ENCODE measurements around the gene ABHD6. TPM values are rescaled to one million over a fixed set of nuclear protein-coding genes. Genes with fewer than 3 reads are reported as not detected.

The ABHD6 gene
- total RNA-seq, 1 experiment from 2014 or later = 12.7 TPM

DNA sequence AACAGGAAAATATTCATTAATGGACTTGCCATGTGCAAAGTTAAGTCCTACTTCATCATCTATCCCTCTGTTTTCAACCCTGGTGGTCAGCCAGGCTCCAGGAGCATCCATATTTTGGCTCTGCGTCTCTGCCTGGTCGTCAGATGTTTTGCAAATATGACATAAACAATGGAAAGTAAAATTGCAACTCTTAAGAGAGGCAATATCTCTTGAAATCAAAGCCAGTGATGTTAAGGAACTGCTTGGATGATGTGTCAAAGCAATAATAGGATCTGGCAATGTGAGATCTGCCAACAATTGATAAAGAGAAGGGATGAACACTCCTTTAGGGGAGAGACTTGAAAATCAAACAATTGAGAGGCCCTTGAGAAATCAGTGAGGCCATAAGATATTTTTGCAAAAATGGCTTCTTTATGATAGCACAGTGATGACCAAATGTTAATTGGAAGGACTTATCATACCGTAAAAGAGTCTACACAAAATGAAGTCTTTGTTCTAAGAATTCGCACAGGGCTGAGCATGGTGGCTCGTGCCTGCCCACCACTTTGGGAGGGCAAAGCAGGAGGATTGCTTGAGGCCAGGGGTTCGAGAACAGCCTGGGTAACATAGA lies 6.5 kb downstream of the ABHD6 start (continued):
- TF ChIP-seq EZH2phosphoT487 (IDR thresholded peaks at IDR 0.05; ENCODE audit: borderline replicate concordance) = no peak
- no peak for TF ChIP-seq YY1 (IDR thresholded peaks at IDR 0.05; ENCODE audit: extremely low read depth, insufficient replicate concordance, low read depth, low read length)
- no peak for TF ChIP-seq EGR1 (IDR thresholded peaks at IDR 0.05; ENCODE audit: low read depth)
- no peak for TF ChIP-seq POLR2AphosphoS5 (IDR thresholded peaks at IDR 0.05; ENCODE audit: low read depth, low read length)
- no peak for TF ChIP-seq SP1 (IDR thresholded peaks at IDR 0.05; ENCODE audit: low read depth)
- TF ChIP-seq SIN3A (IDR thresholded peaks at IDR 0.05; ENCODE audit: low read depth) = no peak
- TF ChIP-seq RAD21 (IDR thresholded peaks at IDR 0.05; ENCODE audit: low read depth) = no peak
- TF ChIP-seq EZH2 (IDR thresholded peaks at IDR 0.05) = no peak
- TF ChIP-seq JUND (IDR thresholded peaks at IDR 0.05) = no peak
- TF ChIP-seq ELF1 (IDR thresholded peaks at IDR 0.05; ENCODE audit: borderline replicate concordance, low read depth) = no peak

DNA sequence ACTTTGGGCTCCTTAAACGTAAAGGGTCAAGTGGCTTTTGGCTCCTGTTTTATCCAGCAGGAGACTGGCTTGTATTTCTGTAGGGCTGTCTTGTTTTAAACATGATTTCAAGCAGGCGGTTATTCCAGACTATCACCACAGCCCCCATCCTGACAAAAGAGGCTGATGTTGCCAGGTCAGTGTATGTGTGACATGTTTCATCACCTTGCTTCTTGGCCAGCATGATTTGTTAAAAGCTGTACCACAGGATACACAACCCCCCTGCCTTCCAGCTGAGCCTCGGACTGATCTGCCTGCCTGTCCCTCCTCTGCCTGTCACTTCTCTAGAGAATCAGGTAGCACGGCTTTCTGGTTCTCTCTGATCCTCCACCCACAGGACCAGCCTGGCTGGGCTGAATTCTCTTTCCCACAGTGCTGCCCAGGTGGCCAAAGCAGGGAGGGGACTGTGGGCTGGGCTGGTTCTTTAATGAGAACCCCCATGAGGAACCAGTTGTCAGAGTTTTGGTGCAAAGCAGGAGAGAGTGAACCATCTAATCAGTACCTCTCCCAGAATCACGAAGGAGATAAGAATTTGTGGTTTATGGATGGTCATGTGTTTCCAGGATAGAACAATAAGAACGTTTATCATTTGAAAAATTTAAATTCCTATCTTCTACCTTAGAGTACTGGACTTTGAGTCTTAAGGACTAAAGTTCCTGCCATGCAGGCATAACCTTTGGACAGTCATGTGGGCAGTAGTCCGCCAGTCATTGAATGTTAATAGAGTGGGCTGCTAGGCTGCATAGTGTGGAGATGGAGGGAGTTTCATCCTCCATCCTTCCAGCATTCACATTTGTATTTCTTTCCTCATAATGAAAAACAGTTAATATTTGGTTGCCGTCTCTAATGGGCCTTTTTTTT lies 8.8 kb downstream of the ABHD6 start:
- DNase-seq (ENCODE audit: low read depth, low spot score) = no peak
- ChIA-PET POLR2A (no interaction called here), RAD21 (ENCODE audit: low non-redundant PET in 1 of 2, low total read pairs in 2 of 2, uncharacterized antibody in 2 of 2, unreplicated experiment in 2 of 2) (no interaction called here), CTCF (no interaction called here)
- Histone ChIP-seq H3K4me1 (ENCODE audit: control insufficient read depth in 1 of 2, insufficient read depth in 2 of 2, low read length in 2 of 2) (peaks cover 0 to 5% of the 10 kb centered on the region in 2 experiments; a peak in 1 of 4 replicates), H3K36me3 (ENCODE audit: control insufficient read depth in 1 of 2, insufficient read depth in 2 of 2, low read length in 2 of 2) (no peaks in the 10 kb centered on the region), H3K27me3 (ENCODE audit: insufficient read depth, low read length) (no peaks in the 10 kb centered on the region), H3K9me3 (ENCODE audit: control insufficient read depth in 1 of 2, insufficient read depth in 1 of 2, low read depth in 1 of 2, low read length in 2 of 2) (no peaks in the 10 kb centered on the region), H3K4me3 (replicated peaks in 1 of 2; ENCODE audit: low read depth in 1 of 2, low read length in 2 of 2) (no peak overlapping the region), H3K4me2 (ENCODE audit: low read length) (no peak overlapping the region), H3K9me2 (ENCODE audit: insufficient read depth) (no peaks in the 10 kb centered on the region), H3K9ac (ENCODE audit: low read length) (no peak overlapping the region), H3K27ac (ENCODE audit: low read depth, low read length) (no peak overlapping the region), H2AFZ (ENCODE audit: low read depth, low read length, poor library complexity, severe bottlenecking) (no peak overlapping the region), H3K79me2 (ENCODE audit: insufficient read depth, low read length) (peaks cover 3% of the 10 kb centered on the region; the same call in 1 of the 2 replicates), H4K20me1 (ENCODE audit: insufficient read depth) (no peaks in the 10 kb centered on the region)
- intact Hi-C loops (cut with micrococcal nuclease) = no loop called here
- no peak for ATAC-seq
- no TSS peak for BruUV-seq (replicated peaks)
- no peak for TF ChIP-seq ZNF274 (IDR thresholded peaks at IDR 0.05; ENCODE audit: low read depth, low read length)
- TF ChIP-seq SP1 (IDR thresholded peaks at IDR 0.05; ENCODE audit: low read depth) = no peak
- no peak for TF ChIP-seq CEBPB (IDR thresholded peaks at IDR 0.05; ENCODE audit: low read depth)
- TF ChIP-seq EZH2 (IDR thresholded peaks at IDR 0.05) = no peak
- no peak for TF ChIP-seq YY1 (IDR thresholded peaks at IDR 0.05; ENCODE audit: extremely low read depth, insufficient replicate concordance, low read depth, low read length)
- TF ChIP-seq TCF7L2 (IDR thresholded peaks at IDR 0.05; ENCODE audit: borderline replicate concordance, extremely low read depth, insufficient read depth, insufficient read length) = no peak
- TF ChIP-seq CTCF (IDR thresholded peaks at IDR 0.05 in 2 of 3, conservative IDR thresholded peaks at IDR 0.05 in 1 of 3; ENCODE audit: borderline replicate concordance in 1 of 3, insufficient read depth in 1 of 3, low read depth in 2 of 3, low read length in 2 of 3) = no peak
- no peak for TF ChIP-seq JUND (IDR thresholded peaks at IDR 0.05)
- no peak for TF ChIP-seq MAX (IDR thresholded peaks at IDR 0.05)
- TF ChIP-seq ATF3 (IDR thresholded peaks at IDR 0.05) = no peak
- no peak for TF ChIP-seq REST (IDR thresholded peaks at IDR 0.05; ENCODE audit: low read depth)
- no peak for TF ChIP-seq EGR1 (IDR thresholded peaks at IDR 0.05; ENCODE audit: low read depth)
- no peak for TF ChIP-seq POLR2AphosphoS5 (IDR thresholded peaks at IDR 0.05; ENCODE audit: low read depth, low read length)
- no peak for TF ChIP-seq ELF1 (IDR thresholded peaks at IDR 0.05; ENCODE audit: borderline replicate concordance, low read depth)
